Measurements from ENCODE around the gene GPC6.

Gene GPC6

DNA sequence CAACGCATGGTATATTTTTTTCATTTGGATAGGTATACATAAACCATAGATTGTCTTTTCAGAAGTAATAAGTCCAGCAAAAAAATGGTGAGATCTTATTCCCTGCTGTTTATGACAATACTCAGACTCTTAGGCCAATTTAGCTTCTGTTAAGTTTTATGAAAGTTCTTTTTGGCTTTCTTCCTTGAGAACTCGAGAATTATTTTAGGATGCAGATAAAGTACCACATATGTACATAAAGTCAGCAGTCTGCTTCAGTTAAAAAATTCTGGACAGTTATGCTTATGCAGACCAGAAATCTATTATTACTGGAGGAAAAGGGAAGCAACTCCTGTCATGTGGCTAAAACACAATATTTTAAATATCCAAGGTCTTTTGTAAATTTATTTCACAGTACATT, 422.9 kb downstream of the GPC6 start:
- Histone ChIP-seq H3K36me3 (ENCODE audit: insufficient read depth, low read length) (no peaks in the 10 kb centered on the region), H3K9me2 (ENCODE audit: low read depth, low read length) (no peaks in the 10 kb centered on the region), H3K27me3 (ENCODE audit: insufficient read depth, low read length) (no peaks in the 10 kb centered on the region), H3K27ac (ENCODE audit: low read depth, low read length, poor library complexity, severe bottlenecking) (no peak overlapping the region), H3K79me2 (ENCODE audit: insufficient read depth, low read length) (no peaks in the 10 kb centered on the region), H3K9ac (ENCODE audit: low read length) (no peak overlapping the region), H3K4me1 (ENCODE audit: insufficient read depth, low read length, severe bottlenecking) (no peaks in the 10 kb centered on the region), H3K4me2 (ENCODE audit: low read length) (no peak overlapping the region), H3K4me3 (ENCODE audit: low read depth, low read length, poor library complexity, severe bottlenecking) (no peak overlapping the region), H4K20me1 (ENCODE audit: insufficient read depth, low read length) (no peaks in the 10 kb centered on the region), H3F3A (ENCODE audit: insufficient read depth, low read length) (no peaks in the 10 kb centered on the region), H2AFZ (ENCODE audit: low read length) (no peak overlapping the region), H3K9me3 (ENCODE audit: low read length) (no peaks in the 10 kb centered on the region)
- TF ChIP-seq, protein P1, sequence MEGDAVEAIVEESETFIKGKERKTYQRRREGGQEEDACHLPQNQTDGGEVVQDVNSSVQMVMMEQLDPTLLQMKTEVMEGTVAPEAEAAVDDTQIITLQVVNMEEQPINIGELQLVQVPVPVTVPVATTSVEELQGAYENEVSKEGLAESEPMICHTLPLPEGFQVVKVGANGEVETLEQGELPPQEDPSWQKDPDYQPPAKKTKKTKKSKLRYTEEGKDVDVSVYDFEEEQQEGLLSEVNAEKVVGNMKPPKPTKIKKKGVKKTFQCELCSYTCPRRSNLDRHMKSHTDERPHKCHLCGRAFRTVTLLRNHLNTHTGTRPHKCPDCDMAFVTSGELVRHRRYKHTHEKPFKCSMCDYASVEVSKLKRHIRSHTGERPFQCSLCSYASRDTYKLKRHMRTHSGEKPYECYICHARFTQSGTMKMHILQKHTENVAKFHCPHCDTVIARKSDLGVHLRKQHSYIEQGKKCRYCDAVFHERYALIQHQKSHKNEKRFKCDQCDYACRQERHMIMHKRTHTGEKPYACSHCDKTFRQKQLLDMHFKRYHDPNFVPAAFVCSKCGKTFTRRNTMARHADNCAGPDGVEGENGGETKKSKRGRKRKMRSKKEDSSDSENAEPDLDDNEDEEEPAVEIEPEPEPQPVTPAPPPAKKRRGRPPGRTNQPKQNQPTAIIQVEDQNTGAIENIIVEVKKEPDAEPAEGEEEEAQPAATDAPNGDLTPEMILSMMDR (IDR thresholded peaks at IDR 0.05; ENCODE audit: low read length): no peak
- TF ChIP-seq EZH2 (IDR thresholded peaks at IDR 0.05; ENCODE audit: borderline replicate concordance, low read length): no peak

DNA sequence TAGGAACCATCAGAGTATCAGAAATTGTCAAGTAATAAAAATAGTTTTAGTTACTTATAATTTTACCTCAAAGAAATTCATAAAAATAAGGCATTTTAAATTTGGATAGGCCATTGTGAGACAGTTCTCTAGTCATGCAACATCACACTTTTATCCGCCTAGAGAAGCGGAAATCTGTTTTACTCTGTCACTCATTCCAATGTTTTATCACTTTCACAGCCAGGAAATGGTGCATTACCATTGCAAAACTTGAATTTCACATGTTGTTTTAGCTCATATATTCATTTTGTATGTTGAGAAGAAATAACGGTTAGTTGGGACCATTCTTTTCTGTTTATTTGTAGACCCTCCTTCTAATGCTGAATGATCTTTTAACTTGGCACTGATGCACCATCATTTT, 427.2 kb downstream of the GPC6 start:
- TF ChIP-seq EZH2 (IDR thresholded peaks at IDR 0.05; ENCODE audit: borderline replicate concordance, low read length): no peak
- TF ChIP-seq, protein P1 (IDR thresholded peaks at IDR 0.05; ENCODE audit: low read length): no peak
- no peaks in the 10 kb centered on the region for H3K9me2 ChIP-seq (ENCODE audit: low read depth, low read length)

DNA sequence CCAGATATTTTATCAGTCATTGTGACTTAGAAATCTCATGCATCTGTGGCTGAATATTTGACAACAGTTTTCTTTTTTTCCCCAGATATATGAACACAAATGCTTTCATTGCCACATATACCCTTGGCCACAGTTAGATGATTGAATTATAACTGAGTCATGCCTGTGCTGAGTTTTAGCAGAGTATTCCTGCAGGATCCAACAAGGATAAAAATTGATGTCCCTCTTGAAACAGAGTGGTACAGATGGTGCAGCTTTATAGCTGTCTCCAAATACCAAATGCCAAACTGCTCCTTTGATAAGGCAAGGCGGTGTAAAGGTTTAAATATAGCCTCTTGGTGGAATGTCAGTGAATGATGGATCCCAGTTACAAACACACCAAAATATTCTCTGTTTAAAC, 428.5 kb downstream of the GPC6 start:
- no peaks in the 10 kb centered on the region for H3K36me3 ChIP-seq (ENCODE audit: insufficient read depth, low read length)
- no peaks in the 10 kb centered on the region for H3K9me2 ChIP-seq (ENCODE audit: low read depth, low read length)
- H3K9me3 ChIP-seq (ENCODE audit: low read length): no peaks in the 10 kb centered on the region
- H3K9ac ChIP-seq (ENCODE audit: low read length): no peak overlapping the region
- H2AFZ ChIP-seq (ENCODE audit: low read length): no peak overlapping the region
- no peaks in the 10 kb centered on the region for H3K27me3 ChIP-seq (ENCODE audit: insufficient read depth, low read length)
- H4K20me1 ChIP-seq (ENCODE audit: insufficient read depth, low read length): no peaks in the 10 kb centered on the region
- H3K4me1 ChIP-seq (ENCODE audit: insufficient read depth, low read length, severe bottlenecking): no peaks in the 10 kb centered on the region
- no peak for TF ChIP-seq EZH2 (IDR thresholded peaks at IDR 0.05; ENCODE audit: borderline replicate concordance, low read length)
- TF ChIP-seq, protein P1 (IDR thresholded peaks at IDR 0.05; ENCODE audit: low read length): no peak
- no peaks in the 10 kb centered on the region for H3F3A ChIP-seq (ENCODE audit: insufficient read depth, low read length)
- H3K4me3 ChIP-seq (ENCODE audit: low read depth, low read length, poor library complexity, severe bottlenecking): no peak overlapping the region
- H3K4me2 ChIP-seq (ENCODE audit: low read length): no peak overlapping the region
- no peaks in the 10 kb centered on the region for H3K79me2 ChIP-seq (ENCODE audit: insufficient read depth, low read length)
- H3K27ac ChIP-seq (ENCODE audit: low read depth, low read length, poor library complexity, severe bottlenecking): no peak overlapping the region

More for the DNA sequence above, 427.2 kb downstream of the GPC6 start:
- no peaks in the 10 kb centered on the region for H3K9me3 ChIP-seq (ENCODE audit: low read length)
- no peaks in the 10 kb centered on the region for H3F3A ChIP-seq (ENCODE audit: insufficient read depth, low read length)
- H3K9ac ChIP-seq (ENCODE audit: low read length): no peak overlapping the region
- no peak overlapping the region for H3K4me2 ChIP-seq (ENCODE audit: low read length)
- no peak overlapping the region for H2AFZ ChIP-seq (ENCODE audit: low read length)
- H3K4me3 ChIP-seq (ENCODE audit: low read depth, low read length, poor library complexity, severe bottlenecking): no peak overlapping the region
- no peaks in the 10 kb centered on the region for H4K20me1 ChIP-seq (ENCODE audit: insufficient read depth, low read length)
- H3K27me3 ChIP-seq (ENCODE audit: insufficient read depth, low read length): no peaks in the 10 kb centered on the region
- H3K79me2 ChIP-seq (ENCODE audit: insufficient read depth, low read length): no peaks in the 10 kb centered on the region
- no peaks in the 10 kb centered on the region for H3K4me1 ChIP-seq (ENCODE audit: insufficient read depth, low read length, severe bottlenecking)
- H3K27ac ChIP-seq (ENCODE audit: low read depth, low read length, poor library complexity, severe bottlenecking): no peak overlapping the region
- no peaks in the 10 kb centered on the region for H3K36me3 ChIP-seq (ENCODE audit: insufficient read depth, low read length)

Data from OCI-LY1 (cell line).